ENCODE data around the gene POTEG.
"Not testable (repeated sequence)": the region's sequence is repeated elsewhere in the genome, so short reads cannot be mapped to it uniquely, and the experiment has no call there.

POTEG gene

DNA sequence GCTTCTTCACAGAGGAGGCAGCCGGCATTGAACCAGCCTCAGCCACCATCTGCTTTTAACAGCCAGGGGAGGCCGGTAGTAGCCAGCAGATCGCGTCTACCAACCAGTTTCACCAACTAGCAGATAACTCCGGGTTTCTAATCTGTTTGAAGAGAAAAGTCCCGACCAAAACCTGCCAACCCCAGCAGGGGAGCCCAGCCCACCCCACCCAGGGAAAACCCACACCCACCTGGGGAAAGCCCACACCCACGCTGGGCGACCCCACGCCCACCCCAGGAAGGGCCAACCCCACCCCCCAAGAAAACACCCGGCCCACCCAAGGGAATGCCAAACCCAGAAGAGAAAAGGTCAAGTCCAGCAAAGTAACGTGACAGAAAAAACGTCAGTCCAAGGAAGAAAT, at the start of gene POTEG:
POTEG (minus strand) TSS at position 101 of the 400 bp plus-strand sequence; CDS start at position 49, 52 bp downstream.
- not testable (repeated sequence) for DNase-seq

DNA sequence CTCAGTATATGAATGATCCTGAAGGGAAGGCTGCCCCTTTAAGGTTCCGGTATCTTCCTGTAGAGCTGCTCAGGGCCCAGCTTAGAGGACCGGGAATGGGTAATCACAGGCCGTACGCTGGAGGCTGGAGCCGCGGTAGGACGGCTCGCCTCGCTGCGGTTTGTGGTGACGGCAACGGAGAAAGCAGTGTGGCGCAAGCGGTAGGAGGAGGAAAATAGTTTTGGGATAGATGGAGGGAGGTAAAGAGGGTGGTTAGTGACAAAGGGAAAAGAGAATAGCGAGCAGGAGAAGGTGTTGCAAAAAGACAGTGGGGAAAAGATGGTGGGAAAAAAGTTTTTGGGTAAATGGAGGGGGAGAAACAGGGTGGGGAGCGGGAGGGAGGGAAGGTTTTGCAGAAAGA, 48.0 kb upstream of the POTEG start:
- DNase-seq, result not testable (repeated sequence)

DNA sequence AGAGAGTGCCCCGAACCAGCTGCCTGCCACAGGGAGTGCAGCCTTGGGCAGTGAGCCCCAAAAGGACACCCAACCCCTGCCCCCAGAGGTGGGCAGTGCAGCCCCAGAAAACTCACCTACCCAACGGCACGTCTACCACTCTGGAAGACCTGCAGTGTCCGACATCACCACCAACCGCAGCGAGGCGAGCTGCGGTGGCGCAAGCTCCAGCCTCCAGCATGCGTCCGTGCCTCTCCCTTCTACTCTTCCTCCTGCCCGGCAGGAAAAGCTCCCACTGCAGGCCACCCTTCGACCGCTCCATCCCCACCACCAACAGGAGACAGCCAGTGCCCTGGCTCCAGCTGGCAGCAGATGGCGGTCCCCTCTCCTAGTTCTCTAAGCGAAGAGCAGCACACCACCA, 47.3 kb upstream of the POTEG start:
- not testable (repeated sequence) for DNase-seq

DNA sequence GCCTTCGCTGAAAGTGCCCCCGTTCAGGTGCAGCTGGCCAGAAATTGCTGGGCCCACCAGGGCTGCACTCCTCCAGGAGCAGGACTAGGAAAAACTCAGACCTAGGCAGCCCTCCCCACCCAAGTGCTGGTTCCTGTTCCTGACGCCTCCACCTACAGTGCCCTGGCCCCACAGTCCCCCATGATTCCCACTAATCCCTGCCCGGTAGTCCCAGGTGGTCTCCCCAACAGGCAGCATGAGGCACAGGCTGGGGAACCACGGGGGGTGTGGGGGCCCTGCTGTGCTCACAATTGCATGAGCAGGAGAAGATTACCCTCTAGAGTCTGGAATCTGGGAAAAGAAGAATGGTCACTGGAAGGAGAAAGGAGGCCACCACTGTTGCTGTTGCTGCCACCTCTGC, 46.4 kb upstream of the POTEG start:
- not testable (repeated sequence) for DNase-seq

DNA sequence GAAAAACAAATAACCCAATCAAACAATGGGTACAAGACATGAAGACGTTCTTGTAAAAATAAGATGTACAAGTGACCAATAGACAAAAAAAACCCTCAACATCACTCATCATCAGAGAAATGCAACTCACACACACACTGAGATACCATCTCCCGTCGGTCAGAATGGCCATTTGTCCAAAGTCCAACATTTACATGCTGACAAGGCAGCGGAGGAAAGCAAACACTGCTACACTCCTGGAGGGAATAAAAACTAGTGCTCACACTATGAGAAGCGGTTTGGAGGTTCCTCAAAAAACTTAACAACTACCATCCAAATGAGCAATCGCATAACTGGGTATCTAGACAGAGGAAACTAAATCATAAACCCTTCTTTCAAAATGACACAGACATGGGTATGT, 11.6 kb upstream of the POTEG start:
- DNase-seq, result not testable (repeated sequence)

DNA sequence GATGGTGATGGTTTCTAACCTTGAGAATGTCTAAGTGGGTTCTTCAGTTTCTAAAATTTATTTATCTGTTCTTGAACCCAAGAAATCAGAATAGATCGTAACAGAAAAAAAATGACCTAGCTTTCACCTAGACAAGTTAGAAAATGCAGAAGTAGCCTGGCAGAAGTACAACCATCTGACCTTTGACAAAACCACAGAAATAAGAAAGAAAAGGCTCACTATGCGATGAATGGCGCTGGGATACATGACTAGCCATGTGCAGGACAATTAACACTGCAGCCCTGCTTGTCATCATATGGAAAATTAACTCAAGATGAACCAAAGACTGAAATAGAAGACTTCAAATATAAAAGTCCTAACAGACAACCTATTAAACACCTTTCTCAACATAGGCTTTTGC, 5.7 kb upstream of the POTEG start:
- DNase-seq, result not testable (repeated sequence)

DNA sequence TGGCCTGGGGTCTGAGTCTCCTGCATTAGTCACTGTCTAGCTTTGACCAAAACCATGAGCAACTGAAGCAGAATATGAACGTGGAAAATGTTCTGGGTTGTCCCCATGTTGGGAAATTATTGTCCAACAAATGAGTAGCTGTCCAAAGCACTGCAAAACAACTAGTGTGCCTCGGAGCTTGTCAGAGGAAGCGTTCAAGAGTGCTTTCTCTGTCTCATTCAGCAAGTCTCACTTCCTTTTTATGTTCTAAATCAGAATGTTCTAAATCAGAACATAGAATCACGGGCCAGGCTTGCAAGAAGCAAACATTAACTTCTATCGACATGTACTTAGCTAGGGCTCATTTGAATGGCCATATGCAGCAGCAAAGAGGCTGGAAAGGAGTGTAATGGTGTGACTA, 5.1 kb upstream of the POTEG start:
- DNase-seq, result not testable (repeated sequence)

DNA sequence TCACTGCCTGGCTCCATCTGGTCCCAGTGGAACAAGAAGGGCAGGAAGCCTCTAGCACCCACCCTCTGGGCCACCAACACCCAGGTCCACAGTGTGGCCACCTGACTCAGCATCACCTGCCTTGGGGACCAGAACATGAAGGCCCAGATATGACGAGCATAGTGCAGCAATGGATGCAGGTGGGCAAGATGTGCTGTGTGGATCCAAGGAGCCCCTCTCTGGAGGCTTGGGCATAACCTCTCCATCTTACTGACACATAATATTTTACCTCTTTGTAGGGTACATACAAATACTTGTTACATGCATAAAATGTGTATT, 2.9 kb upstream of the POTEG start:
- not testable (repeated sequence) for DNase-seq

DNA sequence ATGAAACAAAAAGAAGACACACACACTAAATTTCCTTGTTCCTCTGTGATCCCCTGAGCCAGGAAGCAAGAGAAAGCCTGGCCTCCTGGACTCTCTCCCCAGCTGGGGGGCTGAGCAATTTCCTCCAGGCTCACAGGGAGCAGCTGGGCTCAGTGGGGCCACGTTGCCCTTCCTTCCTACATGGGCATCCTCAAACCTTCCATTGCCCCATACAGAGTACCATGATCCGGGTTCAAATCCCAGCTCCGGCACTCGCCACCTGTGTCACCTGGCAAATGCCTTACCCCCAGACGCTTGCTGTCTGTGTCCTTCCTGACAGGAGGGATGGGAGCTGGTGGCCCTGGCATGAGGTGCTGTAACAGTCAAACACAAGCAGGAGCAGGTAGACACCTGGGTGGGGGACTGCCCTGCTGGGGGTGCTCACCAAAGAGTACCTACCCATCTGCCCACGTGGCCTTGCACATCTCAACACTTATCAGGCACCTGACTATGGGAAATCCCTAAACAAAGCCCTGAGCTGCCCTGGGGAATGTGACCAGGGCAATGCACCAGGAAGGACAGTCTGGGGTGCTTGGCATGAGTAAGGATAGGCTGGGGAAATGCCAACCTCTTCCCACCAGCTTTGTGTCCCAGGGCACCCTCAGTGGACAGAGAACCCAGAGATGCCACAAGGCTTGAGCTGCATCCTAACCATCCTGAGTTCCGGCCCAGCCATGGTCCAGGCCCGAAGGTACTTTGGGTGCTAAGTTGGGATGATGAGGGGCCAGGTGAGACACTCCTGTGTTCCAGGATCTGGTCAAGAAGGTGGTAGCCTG, 2.4 kb upstream of the POTEG start:
- DNase-seq, result not testable (repeated sequence)

DNA sequence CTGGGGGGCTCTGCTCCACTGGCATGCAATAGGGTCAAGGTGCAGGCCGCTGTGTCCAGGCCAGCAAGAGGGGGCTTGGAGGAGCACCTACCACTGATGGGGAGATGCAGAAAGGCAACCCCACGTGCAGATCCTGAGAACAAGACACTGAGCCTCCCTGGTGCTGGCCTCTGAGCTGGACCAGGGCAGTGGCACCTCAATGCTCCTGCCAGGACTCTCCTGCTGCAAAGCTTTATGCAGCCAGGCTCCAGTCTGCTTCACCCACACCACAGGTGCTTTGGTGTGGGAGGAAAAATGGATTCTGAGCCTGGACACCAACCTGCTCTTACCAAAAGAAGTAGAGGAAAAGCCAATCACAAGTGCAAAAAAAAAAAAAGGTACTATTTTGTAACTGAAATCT, 1.7 kb upstream of the POTEG start:
- DNase-seq, result not testable (repeated sequence)

DNA sequence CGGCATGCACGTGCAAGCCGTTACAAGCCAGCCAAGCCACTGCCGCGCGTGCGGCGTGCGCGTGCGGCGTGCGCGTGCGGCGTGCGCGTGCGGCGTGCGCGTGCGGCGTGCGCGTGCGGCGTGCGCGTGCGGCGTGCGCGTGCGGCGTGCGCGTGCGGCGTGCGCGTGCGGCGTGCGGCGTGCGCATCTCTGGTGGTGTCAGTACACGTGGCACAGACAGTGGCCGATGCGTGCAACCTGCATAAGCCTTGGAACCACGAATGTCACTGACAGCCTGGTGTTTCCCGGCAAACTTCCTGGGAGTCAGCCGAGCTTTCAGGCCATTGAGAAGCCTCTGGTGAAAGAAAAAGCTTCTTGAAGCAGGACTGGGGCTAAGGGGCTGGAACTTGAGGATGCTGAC, 750 bp upstream of the POTEG start:
- DNase-seq, result not testable (repeated sequence)

DNA sequence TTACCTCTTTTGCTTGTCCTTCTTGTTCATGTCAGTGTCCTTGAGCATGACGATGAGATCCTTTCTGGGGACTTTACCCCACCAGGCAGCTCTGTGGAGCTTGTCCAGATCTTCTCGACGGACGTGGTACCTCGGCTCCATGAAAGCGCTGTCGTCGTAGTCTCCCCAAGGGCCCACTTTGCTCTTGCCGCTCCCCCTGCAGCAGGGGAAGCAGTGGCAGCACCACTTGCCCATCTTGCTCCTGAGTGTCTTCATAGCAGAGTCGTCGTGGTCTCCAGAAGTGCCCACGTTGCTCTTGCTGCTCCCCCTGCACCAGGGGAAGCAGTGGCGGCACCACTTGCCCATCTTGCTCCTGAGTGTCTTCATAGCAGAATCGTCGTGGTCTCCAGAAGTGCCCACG, 376 bp downstream of the POTEG start:
- not testable (repeated sequence) for DNase-seq

DNA sequence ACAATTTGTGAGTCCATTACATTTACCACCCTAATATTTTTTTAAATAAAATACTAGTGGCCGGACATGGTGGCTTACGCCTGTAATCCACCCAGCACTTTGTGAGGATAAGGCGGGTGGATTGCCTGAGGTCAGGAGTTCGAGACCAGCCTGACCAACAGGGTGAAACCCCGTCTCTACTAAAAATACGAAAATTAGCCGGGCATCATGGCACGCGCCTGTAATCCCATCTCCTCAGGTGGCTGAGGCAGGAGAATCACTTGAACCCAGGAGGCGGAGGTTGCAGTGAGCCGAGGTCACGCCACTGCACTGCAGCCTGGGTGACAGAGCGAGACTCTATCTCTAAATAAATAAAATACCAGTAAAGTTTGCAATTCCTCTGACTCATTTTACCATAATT, 25.6 kb downstream of the POTEG start:
- DNase-seq, result not testable (repeated sequence)

DNA sequence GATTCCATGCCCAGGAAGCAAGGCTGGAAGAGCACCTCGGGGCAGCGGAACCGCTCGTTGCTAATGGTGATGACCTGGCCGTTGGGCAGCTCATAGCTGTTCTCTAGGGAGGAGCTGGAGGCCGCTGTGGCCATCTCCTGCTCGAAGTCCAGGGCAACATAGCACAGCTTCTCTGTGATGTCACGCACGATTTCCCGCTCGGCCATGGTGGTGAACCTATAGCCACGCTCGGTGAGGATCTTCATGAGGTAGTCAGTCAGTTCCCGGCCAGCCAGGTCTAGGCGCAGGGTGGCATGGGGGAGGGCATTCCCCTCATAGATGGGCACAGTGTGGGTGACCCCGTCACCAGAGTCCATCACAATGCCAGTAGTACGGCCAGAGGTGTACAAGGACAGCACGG, 32.0 kb downstream of the POTEG start:
- not testable (repeated sequence) for DNase-seq

DNA sequence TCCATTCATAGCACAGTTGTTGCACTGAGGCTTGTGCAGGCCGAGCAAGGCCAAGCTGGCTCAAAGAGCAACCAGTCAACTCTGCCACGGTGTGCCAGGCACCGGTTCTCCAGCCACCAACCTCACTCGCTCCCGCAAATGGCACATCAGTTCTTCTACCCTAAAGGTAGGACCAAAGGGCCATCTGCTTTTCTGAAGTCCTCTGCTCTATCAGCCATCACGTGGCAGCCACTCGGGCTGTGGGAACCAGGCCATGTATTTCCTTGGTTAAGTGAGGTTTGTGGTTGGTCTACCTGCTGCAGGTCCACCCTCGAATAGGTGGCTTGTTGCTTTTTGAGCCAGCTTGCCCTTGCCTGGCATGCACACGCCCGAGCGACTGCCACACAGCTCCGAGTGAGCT, 39.4 kb downstream of the POTEG start:
- DNase-seq, result not testable (repeated sequence)

DNA sequence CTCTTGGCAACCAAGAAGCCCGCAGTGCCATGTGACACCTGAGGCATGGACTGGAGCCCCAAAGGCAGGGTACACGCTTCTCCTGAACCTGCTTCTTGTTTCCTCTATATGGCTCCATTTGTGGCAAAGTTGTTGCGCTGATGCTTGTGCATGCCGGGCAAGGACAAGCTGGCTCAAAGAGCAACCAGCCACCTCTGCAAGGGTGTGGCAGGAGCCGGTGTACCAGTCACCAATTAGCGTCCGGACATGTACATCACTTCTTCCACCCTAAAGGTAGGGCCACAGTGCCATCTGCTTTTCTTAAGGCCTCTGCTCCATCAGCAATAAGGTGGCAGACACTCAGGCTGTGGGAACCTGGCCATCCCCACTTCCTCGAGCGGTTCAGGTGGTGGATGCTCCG, 43.9 kb downstream of the POTEG start:
- not testable (repeated sequence) for DNase-seq

DNA sequence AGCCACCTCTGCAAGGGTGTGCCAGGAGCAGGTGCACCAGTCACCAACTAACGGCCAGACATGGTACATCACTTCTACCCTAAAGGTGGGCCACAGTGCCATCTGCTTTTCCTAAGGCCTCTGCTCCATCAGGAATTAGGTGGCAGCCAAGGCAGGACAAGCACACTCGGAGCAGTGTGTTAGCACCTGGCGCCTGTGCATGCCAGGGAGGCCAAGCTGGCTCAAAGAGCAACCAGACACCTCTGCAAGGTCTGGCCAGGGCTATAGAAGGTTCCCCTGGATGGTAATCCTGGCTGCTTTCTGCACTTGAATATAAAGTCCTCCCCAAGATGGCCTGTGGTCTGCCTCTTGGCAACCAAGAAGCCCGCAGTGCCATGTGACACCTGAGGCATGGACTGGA, 45.4 kb downstream of the POTEG start:
- not testable (repeated sequence) for DNase-seq

DNA sequence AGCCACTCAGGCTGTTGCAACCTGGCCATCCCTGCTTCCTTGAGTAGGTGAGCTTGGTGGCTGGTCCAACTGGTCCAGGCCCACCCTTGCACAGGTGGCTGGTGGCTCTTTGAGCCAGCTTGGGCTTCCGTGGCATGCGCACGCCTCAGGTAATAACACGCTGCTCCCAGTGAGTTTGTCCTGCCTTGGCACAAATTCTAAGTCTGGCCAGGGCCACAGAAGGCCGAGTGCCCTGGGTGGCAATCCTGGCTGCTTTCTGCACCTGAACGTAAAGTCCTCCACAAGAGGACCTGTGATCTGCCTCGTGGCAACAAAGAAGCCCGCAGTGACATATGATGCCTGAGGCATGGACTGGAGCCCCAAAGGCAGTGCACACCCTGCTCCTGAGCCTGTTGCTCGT, 47.1 kb downstream of the POTEG start:
- DNase-seq, result not testable (repeated sequence)

DNA sequence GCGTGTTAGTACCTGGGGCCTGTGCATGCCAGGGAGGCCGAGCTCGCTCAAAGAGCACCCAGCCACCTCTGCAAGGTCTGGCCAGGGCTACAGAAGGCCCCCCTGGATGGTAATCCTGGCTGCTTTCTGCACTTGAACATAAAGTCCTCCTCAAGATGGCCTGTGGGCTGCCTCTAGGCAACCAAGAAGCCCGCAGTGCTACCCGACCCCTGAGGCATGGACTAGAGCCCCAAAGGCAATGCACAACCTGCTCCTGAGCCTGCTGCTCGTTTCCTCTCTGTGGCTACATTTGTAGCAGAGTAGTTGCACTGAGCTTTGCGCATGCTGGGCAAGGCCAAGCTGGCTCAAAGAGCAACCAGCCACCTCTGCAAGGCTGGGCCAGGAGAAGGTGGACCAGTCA, 47.8 kb downstream of the POTEG start:
- not testable (repeated sequence) for DNase-seq

DNA sequence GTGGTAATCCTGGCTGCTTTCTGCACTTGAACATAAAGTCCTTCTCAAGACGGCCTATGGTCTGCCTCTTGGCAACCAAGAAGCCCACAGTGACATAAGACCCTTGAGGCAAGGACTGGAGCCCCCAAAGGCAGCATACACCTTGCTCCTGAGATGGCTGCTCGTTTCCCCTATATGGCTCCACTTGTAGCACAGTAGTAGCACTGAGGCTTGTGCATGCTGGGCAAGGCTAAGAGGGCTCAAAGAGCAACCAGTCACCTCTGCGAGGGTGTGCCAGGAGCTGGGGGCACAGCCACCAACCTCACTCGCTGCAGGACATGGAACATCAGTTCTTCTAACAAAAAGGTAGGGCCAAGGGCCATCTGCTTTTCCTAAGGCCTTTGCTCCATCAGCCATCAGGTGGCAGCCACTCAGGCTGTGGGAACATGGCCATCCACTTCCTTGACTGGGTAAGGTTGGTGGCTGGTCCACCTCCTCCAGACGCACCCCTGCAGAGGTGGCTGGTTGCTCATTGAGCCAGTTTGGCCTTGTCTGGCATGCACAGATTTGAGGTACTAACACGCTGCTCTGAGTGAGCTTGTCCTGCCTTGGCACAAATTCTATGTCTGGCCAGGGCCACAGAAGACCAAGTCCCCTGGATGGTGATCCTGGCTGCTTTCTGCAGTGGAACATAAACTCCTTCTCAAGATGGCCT, 49.9 kb downstream of the POTEG start:
- not testable (repeated sequence) for DNase-seq

DNA sequence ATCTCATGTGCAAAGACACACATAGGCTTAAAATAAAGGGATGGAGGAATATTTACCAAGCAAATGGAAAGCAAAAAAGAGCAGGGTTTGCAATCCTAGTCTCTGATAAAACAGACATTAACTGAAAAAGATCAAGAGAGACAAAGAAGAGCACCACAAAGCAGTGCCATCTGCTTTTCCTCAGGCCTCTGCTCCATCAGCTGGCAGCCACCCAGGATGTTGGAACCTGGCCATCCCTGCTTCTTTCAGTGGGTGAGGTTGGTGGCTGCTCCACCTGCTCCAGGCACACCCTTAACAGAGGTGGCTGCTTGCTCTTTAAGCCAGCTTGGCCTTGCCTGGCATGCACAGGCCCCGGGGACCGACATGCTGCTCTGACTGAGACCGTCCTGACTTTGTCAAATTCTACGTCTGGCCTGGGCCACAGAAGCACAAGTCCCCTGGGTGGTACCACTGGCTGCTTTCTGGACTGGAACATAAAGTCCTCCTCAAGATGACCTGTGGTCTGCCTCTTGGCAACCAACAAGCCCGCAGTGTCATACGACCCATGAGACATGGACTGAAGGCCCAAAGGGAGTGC, 51.0 kb downstream of the POTEG start:
- DNase-seq, result not testable (repeated sequence)

DNA sequence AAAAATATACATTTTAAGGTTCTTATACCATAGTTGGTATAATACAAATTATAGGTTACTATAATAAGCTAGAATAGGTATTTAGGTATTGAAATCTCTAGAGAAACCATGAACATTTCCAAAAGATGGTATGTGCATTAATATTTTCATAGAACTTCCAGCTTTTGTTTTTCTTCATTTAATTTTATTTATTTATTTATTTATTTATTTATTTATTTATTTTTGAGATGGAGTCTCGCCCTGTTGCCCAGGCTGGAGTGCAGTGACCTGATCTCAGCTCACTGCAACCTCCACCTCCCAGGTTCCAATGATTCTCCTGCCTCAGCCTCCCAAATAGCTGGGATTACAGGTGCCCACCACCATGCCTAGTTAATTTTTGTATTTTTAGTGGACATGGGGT, 54.0 kb downstream of the POTEG start:
- DNase-seq, result not testable (repeated sequence)

DNA sequence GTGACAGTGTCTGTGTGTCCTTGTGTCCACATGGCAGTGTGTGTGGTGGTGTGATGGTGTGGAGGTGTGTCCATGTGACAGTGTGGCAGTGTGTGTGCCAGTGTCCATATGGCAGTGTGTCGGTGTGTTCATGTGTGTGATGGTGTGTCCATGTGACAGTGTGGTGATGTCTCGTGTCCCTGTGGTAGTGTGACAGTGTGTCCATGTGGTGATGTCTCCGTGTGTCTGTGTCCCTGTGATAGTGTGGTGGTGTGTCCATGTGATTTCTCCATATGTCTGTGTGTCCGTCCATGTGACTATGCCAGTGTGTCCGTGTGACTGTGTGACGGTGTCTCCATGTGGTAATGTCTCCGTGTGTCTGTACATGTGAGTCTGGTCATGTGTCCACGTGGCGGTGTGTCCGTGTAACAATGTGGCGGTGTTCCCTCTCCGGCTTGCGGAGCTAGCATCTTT, 59.7 kb downstream of the POTEG start:
- not testable (repeated sequence) for DNase-seq

Measured in CD4-positive, alpha-beta T cell treated with Interleukin-17A for 4 hours (primary cell).